M059J (cell line): ENCODE measurements around the gene SNRNP70. TPM values are rescaled to one million over a fixed set of nuclear protein-coding genes. Genes with fewer than 3 reads are reported as not detected.

Experiments used
- DNase-seq: peaks from one replicate; pipeline ENCODE4 v3.0.0-alpha.2; 2012; ENCODE audit warnings: low read depth
- total RNA-seq: library from RNA; depleted of rRNA; stranded (reverse); fragments of >200 nt; shearing (Covaris generic); gene quantifications from 2 replicates; pipeline ENCODE4 v1.2.3, GENCODE V29; 2014

SNRNP70 gene
- total RNA-seq, 1 experiment from 2014 or later = 191 TPM

GRCh38 chr19:49101160-49101559, 15.9 kb downstream of the SNRNP70 start:
- no peak for DNase-seq

DNA sequence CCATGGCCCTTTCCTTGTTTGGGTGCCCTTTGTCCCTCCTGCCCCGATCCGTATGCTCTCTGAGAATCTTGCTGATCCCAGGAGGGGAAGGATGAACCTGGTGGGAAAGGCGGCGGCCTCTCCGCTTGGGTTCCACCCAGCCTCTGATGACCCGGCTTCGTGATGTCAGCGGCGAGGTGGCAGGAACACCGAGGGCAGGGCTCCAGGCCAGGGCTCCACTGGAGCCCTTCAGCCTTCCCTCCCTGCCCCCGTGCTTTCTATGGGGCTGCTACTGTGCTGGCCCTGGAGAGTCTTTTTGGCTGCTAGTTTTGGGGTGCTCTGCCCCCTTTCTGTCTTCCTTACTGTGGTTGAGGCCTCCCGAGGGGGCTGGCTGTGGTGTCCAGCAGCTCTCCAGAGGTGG, 17.1 kb downstream of the SNRNP70 start:
- DNase-seq = no peak

- no peak for DNase-seq
Measured at GRCh38 chr19:49103331-49104085, 18.3 kb downstream of the SNRNP70 start.

- no peak for DNase-seq
Measured at GRCh38 chr19:49104229-49104864, 19.1 kb downstream of the SNRNP70 start.

DNA sequence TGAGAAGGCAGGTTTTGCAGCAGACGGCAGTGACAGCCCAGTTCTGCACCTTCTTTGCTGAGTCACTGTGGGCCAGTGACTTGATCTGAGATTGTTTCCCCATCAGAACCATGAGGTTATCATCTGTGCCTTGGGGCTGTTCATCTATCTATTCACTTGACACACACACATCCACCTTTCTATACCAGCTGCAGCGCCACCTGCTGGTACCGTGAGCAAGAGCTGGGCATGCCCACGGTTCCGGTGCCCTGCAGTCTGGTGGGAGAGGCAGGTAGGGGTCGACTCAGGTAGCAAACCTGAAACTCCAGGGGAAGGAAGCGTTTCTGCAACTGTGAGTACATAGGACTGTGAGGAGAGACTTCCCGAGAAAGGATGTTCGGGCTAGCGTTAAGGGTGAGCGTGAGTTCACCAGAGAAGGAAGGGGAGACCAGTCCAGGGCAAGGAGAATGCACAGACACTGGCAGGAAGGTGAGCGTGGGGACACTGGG, 21.4 kb downstream of the SNRNP70 start:
- peak; percentile 50 for DNase-seq

DNA sequence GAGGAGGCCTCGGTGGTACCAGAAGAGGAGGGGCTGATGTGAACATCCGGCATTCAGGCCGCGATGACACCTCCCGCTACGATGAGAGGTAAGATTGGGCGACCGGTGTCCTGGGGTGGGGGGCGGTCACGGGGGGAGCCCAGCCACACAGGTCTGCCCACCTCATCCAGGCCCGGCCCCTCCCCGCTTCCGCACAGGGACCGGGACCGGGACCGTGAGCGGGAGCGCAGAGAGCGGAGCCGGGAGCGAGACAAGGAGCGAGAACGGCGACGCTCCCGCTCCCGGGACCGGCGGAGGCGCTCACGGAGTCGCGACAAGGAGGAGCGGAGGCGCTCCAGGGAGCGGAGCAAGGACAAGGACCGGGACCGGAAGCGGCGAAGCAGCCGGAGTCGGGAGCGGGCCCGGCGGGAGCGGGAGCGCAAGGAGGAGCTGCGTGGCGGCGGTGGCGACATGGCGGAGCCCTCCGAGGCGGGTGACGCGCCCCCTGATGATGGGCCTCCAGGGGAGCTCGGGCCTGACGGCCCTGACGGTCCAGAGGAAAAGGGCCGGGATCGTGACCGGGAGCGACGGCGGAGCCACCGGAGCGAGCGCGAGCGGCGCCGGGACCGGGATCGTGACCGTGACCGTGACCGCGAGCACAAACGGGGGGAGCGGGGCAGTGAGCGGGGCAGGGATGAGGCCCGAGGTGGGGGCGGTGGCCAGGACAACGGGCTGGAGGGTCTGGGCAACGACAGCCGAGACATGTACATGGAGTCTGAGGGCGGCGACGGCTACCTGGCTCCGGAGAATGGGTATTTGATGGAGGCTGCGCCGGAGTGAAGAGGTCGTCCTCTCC, 22.6 kb downstream of the SNRNP70 start:
- DNase-seq = no peak

DNA sequence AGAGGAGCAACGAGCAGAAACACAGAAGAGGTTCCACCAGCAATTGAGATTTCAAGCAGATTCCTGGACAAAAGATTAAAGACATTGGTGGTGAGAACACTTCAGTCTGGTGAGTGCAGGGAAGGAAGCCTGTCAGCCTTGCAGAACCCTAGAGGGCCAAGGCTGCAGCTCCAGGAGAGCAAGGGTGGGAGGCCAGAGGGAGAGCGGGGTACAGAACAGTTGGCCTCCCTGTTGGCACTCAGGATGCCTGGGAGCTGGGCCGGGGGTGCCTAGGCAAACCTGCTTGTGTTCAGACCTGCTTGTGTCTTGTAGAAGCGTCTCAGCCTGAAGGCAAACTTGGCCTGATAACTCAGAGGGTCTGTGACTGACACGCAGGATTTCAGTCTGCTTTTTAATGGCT, 23.8 kb downstream of the SNRNP70 start:
- no peak for DNase-seq

DNA sequence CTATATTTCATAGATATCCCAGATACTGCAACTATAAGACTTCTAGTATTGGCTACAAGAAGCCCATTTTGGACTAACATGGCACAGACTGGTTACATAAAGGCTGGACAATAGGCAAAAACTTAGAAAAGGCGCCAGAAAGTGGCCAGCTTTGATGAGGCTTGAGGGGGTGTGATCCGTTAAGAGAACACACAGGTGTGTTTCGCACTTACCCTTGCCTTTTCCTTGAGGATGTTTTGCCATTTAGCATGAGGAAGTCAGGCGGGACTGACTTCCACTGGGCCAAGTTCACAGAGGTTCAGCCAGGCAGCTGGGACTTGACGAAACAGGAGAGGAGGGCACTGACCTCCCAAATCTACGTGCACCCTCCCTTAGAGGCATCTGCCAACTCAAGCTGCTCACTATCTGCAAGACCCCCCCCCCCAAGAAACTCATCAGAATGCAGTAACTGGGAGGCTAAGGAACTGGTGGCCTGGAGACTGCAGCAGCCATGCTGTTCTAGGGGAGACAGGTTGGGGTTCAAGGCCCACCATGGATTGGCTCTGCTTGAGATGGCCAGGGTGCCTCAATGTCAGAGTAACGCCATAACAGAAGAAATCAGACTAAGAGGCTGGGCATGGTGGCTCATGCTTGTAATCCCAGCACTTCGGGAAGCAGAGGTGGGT, 24.4 kb downstream of the SNRNP70 start:
- no peak for DNase-seq

DNA sequence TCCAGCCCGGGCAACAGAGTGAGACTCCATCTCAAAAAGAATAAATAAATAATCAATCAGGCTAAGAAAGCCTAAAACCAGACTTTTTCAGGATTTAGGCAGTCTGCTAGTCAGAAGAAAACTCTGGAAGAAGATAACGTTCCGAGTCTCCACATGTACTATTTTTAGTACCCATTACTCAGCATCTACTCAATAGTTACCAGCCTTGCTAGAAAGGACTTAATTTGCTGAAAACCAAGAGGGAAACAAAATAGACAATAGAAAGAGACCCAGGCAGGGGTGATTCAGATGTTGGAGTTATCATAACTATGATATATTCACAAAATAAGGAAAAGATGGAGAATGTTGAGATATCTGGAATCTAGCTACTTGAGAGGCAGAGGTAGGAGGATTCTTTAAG, 25.3 kb downstream of the SNRNP70 start:
- no peak for DNase-seq

GRCh38 chr19:49111218-49111998, 26.2 kb downstream of the SNRNP70 start:
- no peak for DNase-seq

- peak; percentile 62 for DNase-seq
Measured at GRCh38 chr19:49113762-49114629, 28.7 kb downstream of the SNRNP70 start, which contains the start of gene LIN7B. TSS of gene LIN7B (plus strand) at chr19:49114370. CDS start at chr19:49114405, 35 bp downstream.

- peak; percentile 63 for DNase-seq
Measured at GRCh38 chr19:49114630-49115363, 29.5 kb downstream of the SNRNP70 start.

- no peak for DNase-seq
Measured at GRCh38 chr19:49116544-49116943, 31.3 kb downstream of the SNRNP70 start.

DNA sequence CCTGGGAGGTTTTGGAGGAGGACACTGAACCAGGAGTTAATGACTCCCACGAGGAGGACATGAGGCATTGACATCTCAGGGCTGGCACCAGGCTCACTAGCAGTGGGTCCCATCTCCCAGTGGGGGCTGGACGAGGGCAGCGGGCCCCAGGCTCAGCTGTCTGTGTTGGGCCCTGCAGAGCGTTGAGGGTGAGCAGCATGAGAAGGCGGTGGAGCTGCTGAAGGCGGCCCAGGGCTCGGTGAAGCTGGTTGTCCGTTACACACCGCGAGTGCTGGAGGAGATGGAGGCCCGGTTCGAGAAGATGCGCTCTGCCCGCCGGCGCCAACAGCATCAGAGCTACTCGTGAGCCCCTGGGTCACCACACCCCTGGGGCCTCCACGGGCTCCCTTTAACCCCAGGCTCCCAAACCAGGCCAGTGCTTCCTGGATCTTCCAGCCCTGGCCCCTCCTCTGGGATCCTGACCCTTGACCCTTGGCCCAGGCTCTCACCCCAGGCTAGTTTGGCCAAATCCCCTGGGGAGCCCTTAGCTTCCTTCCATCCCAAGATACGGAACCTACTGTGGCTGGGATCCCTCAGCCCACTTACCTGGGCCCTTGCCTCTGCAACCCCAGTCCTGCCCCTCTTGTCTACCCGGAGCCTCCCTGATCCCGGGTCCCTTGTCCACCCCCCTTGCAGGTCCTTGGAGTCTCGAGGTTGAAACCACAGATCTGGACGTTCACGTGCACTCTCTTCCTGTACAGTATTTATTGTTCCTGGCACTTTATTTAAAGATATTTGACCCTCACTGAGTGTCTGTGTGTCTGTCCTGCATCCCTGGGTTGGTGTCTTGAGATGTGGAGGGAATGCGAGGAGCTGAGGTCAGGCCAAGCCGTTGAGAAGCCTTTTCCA, 32.7 kb downstream of the SNRNP70 start:
- no peak for DNase-seq

GRCh38 chr19:49118565-49119410, 33.5 kb downstream of the SNRNP70 start, which contains the start of gene C19orf73:
TSS of gene C19orf73 (minus strand) at chr19:49119143. CDS start at chr19:49119022, 121 bp downstream.
- DNase-seq = peak; percentile 89

DNA sequence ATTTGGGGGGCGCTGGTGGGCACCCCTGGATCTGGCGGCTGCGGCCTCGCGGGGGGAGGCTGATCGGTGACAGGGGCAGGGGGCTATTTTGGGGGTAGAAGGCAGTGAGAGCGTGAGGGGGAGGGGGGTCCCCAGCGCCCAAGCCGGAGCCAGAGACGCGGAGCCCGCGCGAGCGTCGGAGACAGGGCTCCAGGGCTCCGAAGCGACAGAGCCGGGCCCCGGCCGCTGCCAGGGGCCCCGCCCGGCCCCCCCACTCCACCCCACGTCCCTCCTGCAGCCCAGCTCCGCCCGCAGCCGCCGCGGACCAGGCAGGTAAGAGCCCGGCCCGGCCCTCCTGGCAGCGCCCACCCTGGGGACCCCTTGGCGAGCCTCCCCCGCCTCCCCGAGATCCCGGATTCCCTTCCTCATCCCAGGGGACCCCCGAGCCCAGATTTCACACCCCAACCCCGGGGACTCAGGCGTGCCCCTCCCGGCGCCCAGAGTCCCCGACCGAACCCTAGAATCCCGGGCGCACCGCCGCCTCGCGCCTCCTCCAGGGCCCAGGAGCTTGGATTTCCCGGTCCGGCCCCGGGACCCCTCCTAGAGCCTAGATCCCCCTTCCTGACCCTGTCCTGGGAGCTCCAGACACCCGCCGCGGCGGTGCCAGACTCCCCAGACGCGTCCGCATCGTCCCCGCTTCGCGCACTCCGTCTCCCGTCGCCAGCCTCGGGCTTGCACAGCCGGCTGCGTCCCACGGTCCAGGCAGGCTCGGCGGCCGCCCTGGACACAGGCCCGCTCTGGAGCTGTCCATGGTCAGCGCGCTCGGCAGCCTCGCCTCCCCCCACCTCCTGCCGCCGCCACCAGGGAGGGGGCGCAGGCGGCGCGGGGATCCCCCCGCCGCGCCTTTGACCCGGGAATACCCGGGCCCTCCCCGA, 34.4 kb downstream of the SNRNP70 start, which contains the start of gene PPFIA3:
TSS of gene PPFIA3 (plus strand) at position 134 of the 914 bp plus-strand sequence. CDS start 8,330 bp downstream, outside the sequence.
- DNase-seq = peak; percentile 68
